BE2C (cell line): Measurements from ENCODE around the gene GLYATL2.

ENCODE experiments used
- DNase-seq: peaks from one replicate; pipeline ENCODE4 v3.0.0-alpha.2; 2020
- H3K27me3 ChIP-seq: fragments of 250-450 bp; sonication (Bioruptor Pico); 2 replicates; pipeline ENCODE4 v1.5.1; 2020; ENCODE audit warnings: mild to moderate bottlenecking
- H3K36me3 ChIP-seq: fragments of 250-450 bp; sonication (Bioruptor Pico); 2 replicates; pipeline ENCODE4 v1.5.1; 2020; ENCODE audit warnings: mild to moderate bottlenecking
- H3K4me1 ChIP-seq: fragments of 250-450 bp; sonication (Bioruptor Pico); 2 replicates; pipeline ENCODE4 v1.5.1; 2020
- H3K4me3 ChIP-seq: 2 replicates; pipeline ENCODE4 v1.5.1; 2011; ENCODE audit warnings: low read depth, low read length
- H3K9me3 ChIP-seq: fragments of 250-450 bp; sonication (Bioruptor Pico); 2 replicates; pipeline ENCODE4 v1.5.1; 2020
- CTCF ChIP-seq: IDR thresholded peaks from 2 replicates; pipeline ENCODE4 v1.5.1; 2012; ENCODE audit warnings: mild to moderate bottlenecking, low read depth, low read length

The GLYATL2 gene

GRCh38 chr11:58867556-58867955, 23.1 kb upstream of the GLYATL2 start:
- Histone ChIP-seq H3K4me1 (no peaks in the 10 kb centered on the region), H3K9me3 (no peaks in the 10 kb centered on the region), H3K27me3 (no peaks in the 10 kb centered on the region), H3K36me3 (no peaks in the 10 kb centered on the region), H3K4me3 (no peak overlapping the region)
- no peak for TF ChIP-seq CTCF
- no peak for DNase-seq

- Histone ChIP-seq H3K27me3 (no peaks in the 10 kb centered on the region), H3K9me3 (no peaks in the 10 kb centered on the region), H3K4me3 (no peak overlapping the region), H3K4me1 (no peaks in the 10 kb centered on the region), H3K36me3 (no peaks in the 10 kb centered on the region)
- no peak for DNase-seq
- no peak for TF ChIP-seq CTCF
These were observed 22.3 kb upstream of the GLYATL2 start for GRCh38 chr11:58866788-58867187.

- H3K27me3 ChIP-seq = no peaks in the 10 kb centered on the region
- H3K4me3 ChIP-seq = no peak overlapping the region
- no peaks in the 10 kb centered on the region for H3K36me3 ChIP-seq
- no peak for DNase-seq
- TF ChIP-seq CTCF = no peak
- H3K9me3 ChIP-seq = no peaks in the 10 kb centered on the region
- H3K4me1 ChIP-seq = no peaks in the 10 kb centered on the region
These were observed 19.8 kb upstream of the GLYATL2 start for GRCh38 chr11:58864335-58864734.

GRCh38 chr11:58863697-58864096, 19.2 kb upstream of the GLYATL2 start:
- no peaks in the 10 kb centered on the region for H3K36me3 ChIP-seq
- no peak for TF ChIP-seq CTCF

GRCh38 chr11:58861533-58861932, 17.0 kb upstream of the GLYATL2 start:
- Histone ChIP-seq H3K9me3 (no peaks in the 10 kb centered on the region), H3K27me3 (no peaks in the 10 kb centered on the region), H3K4me1 (no peaks in the 10 kb centered on the region), H3K36me3 (no peaks in the 10 kb centered on the region), H3K4me3 (no peak overlapping the region)
- no peak for DNase-seq
- no peak for TF ChIP-seq CTCF

More at GRCh38 chr11:58863697-58864096, 19.2 kb upstream of the GLYATL2 start:
- Histone ChIP-seq H3K27me3 (no peaks in the 10 kb centered on the region), H3K4me3 (no peak overlapping the region), H3K4me1 (no peaks in the 10 kb centered on the region), H3K9me3 (no peaks in the 10 kb centered on the region)
- no peak for DNase-seq

GRCh38 chr11:58856806-58857205, 12.3 kb upstream of the GLYATL2 start:
- Histone ChIP-seq H3K36me3 (no peaks in the 10 kb centered on the region), H3K4me3 (no peak overlapping the region), H3K27me3 (no peaks in the 10 kb centered on the region), H3K4me1 (no peaks in the 10 kb centered on the region), H3K9me3 (no peaks in the 10 kb centered on the region)
- no peak for TF ChIP-seq CTCF
- no peak for DNase-seq
